Measurements from ENCODE around the gene FILIP1L.

The FILIP1L gene

GRCh38 chr3:99951701-99952100 is 162.6 kb downstream of the FILIP1L start:
- no peak for DNase-seq (ENCODE audit: low read depth in 2 of 2)

GRCh38 chr3:99950921-99951320 is 163.4 kb downstream of the FILIP1L start:
- no peak for DNase-seq (ENCODE audit: low read depth in 2 of 2)

- no peak for DNase-seq (ENCODE audit: low read depth in 2 of 2)
Measured at GRCh38 chr3:99949956-99950670, 164.2 kb downstream of the FILIP1L start.

- no peak for DNase-seq (ENCODE audit: low read depth in 2 of 2)
Measured at GRCh38 chr3:99948467-99949089, 165.7 kb downstream of the FILIP1L start.

GRCh38 chr3:99947356-99947755 is 166.9 kb downstream of the FILIP1L start:
- no peak for DNase-seq (ENCODE audit: low read depth in 2 of 2)

GRCh38 chr3:99945328-99945995 is 168.8 kb downstream of the FILIP1L start:
- DNase-seq (ENCODE audit: low read depth in 2 of 2): no peak

- DNase-seq (ENCODE audit: low read depth in 2 of 2): no peak
Measured at GRCh38 chr3:99943931-99944761, 170.2 kb downstream of the FILIP1L start.

GRCh38 chr3:99941211-99941610 is 173.1 kb downstream of the FILIP1L start:
- no peak for DNase-seq (ENCODE audit: low read depth in 2 of 2)

GRCh38 chr3:99940350-99940749 is 174.0 kb downstream of the FILIP1L start:
- no peak for DNase-seq (ENCODE audit: low read depth in 2 of 2)

GRCh38 chr3:99939876-99940275 is 174.4 kb downstream of the FILIP1L start:
- no peak for DNase-seq (ENCODE audit: low read depth in 2 of 2)

- no peak for DNase-seq (ENCODE audit: low read depth in 2 of 2)
Measured at GRCh38 chr3:99938270-99938911, 175.9 kb downstream of the FILIP1L start.

GRCh38 chr3:99934975-99935797 is 179.1 kb downstream of the FILIP1L start:
- no peak for DNase-seq (ENCODE audit: low read depth in 2 of 2)

- no peak for DNase-seq (ENCODE audit: low read depth in 2 of 2)
Measured at GRCh38 chr3:99933971-99934750, 180.1 kb downstream of the FILIP1L start.

GRCh38 chr3:99931059-99931458 is 183.2 kb downstream of the FILIP1L start:
- no peak for DNase-seq (ENCODE audit: low read depth in 2 of 2)

- DNase-seq (ENCODE audit: low read depth in 2 of 2): no peak
Measured at GRCh38 chr3:99929745-99930139, 184.6 kb downstream of the FILIP1L start.

- DNase-seq (ENCODE audit: low read depth in 2 of 2): no peak
Measured at GRCh38 chr3:99928771-99929744, 185.2 kb downstream of the FILIP1L start.

- no peak for DNase-seq (ENCODE audit: low read depth in 2 of 2)
Measured at GRCh38 chr3:99927671-99928457, 186.4 kb downstream of the FILIP1L start.

Measured in stimulated activated CD4-positive, alpha-beta T cell treated with anti-CD3 and anti-CD28 coated beads, Interleukin-15, amount 100 ng/mL, for 48 hours (primary cell).